Measurements from ENCODE around the gene ALLC.

GRCh38 chr2:3624059-3624794, 33.8 kb upstream of the ALLC start:
- TF ChIP-seq FOXM1 (IDR thresholded peaks at IDR 0.05; ENCODE audit: borderline replicate concordance, low read depth), result no peak
- no peak for TF ChIP-seq CEBPB (IDR thresholded peaks at IDR 0.05)
- TF ChIP-seq EP300 (IDR thresholded peaks at IDR 0.05; ENCODE audit: borderline replicate concordance), result no peak
- no peak for TF ChIP-seq ZBTB7A (IDR thresholded peaks at IDR 0.05; ENCODE audit: low read depth)
- TF ChIP-seq REST (IDR thresholded peaks at IDR 0.05; ENCODE audit: low read depth), result no peak
- TF ChIP-seq CREB1 (IDR thresholded peaks at IDR 0.05; ENCODE audit: low read depth), result no peak
- no peak for TF ChIP-seq EGR1 (IDR thresholded peaks at IDR 0.05)
- TF ChIP-seq TAF1 (IDR thresholded peaks at IDR 0.05; ENCODE audit: low read depth), result no peak
- no peak for TF ChIP-seq MAX (IDR thresholded peaks at IDR 0.05)
- no peak for TF ChIP-seq YY1 (IDR thresholded peaks at IDR 0.05; ENCODE audit: low read depth)
- no peak for TF ChIP-seq USF1 (IDR thresholded peaks at IDR 0.05)
- no peak for TF ChIP-seq NFIC (IDR thresholded peaks at IDR 0.05)
- TF ChIP-seq TCF12 (IDR thresholded peaks at IDR 0.05; ENCODE audit: low read depth), result no peak

Measured in Ishikawa (cell line).